ENCODE measurements around the gene EIF5AL1. TPM values are rescaled to one million over a fixed set of nuclear protein-coding genes. Genes with fewer than 3 reads are reported as not detected.
"Not testable (repeated sequence)": the region's sequence is repeated elsewhere in the genome, so short reads cannot be mapped to it uniquely, and the experiment has no call there.

Gene EIF5AL1
- total RNA-seq, 4 donors from 2014 or later = 0.53 TPM; not detected in 3

DNA sequence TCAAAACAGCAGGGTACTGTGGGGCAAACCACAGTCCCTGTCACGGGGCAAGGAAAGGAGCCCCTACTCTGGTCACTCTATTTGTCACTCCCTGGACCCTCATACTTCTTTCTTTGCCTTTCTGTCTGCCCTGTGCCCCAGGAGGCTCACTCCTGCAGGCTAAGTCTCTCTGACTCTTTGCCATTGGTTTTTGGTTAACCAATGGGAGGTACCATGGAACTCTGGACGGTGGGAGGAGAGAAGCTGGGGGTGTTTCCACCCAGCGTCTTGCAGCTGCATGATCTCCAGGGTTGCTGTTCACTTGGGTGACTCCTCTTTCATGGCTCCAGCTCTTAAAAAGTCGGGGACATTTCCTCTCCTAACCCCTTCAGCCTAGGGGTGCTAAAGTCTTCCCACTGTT, 15.4 kb upstream of the EIF5AL1 start:
- DNase-seq = no peak
- Histone ChIP-seq H3K27me3 (no peaks in the 10 kb centered on the region), H3K4me1 (no peaks in the 10 kb centered on the region), H3K36me3 (no peaks in the 10 kb centered on the region), H3K27ac (no peak overlapping the region), H3K4me3 (no peak overlapping the region), H3K9me3 (no peaks in the 10 kb centered on the region)
- TF ChIP-seq, protein P1, sequence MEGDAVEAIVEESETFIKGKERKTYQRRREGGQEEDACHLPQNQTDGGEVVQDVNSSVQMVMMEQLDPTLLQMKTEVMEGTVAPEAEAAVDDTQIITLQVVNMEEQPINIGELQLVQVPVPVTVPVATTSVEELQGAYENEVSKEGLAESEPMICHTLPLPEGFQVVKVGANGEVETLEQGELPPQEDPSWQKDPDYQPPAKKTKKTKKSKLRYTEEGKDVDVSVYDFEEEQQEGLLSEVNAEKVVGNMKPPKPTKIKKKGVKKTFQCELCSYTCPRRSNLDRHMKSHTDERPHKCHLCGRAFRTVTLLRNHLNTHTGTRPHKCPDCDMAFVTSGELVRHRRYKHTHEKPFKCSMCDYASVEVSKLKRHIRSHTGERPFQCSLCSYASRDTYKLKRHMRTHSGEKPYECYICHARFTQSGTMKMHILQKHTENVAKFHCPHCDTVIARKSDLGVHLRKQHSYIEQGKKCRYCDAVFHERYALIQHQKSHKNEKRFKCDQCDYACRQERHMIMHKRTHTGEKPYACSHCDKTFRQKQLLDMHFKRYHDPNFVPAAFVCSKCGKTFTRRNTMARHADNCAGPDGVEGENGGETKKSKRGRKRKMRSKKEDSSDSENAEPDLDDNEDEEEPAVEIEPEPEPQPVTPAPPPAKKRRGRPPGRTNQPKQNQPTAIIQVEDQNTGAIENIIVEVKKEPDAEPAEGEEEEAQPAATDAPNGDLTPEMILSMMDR (IDR thresholded peaks at IDR 0.05) = no peak
- TF ChIP-seq POLR2A (IDR thresholded peaks at IDR 0.05) = no peak

DNA sequence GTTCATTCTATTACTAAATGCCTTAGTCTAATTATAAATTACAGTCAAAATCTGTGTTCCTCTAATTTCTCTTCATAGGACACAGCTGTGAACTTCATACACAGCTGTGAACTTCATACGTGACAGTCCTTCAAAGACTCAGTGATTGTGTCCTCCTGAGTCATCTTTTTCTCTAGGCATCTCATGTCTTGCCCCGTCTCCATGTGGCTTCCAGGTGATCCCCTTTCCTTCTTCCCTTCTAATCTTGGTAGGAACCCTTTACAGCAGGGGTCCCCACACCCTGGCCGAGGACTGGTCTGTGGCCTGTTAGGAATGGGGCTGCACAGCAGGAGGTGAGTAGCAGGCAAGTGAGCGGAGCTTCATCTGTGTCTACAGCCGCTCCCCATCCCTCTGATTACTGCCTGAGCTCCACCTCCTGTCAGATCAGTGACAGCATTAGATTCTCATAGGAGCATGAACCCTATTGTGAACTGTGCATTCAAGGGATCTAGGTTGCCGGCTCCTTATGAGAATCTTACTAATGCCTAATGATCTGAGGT, 14.0 kb upstream of the EIF5AL1 start:
- H3K27ac ChIP-seq = no peak overlapping the region
- H3K9me3 ChIP-seq = no peaks in the 10 kb centered on the region
- TF ChIP-seq POLR2A (IDR thresholded peaks at IDR 0.05) = no peak
- TF ChIP-seq, protein P1 (IDR thresholded peaks at IDR 0.05) = no peak
- H3K4me1 ChIP-seq = no peaks in the 10 kb centered on the region
- no peak overlapping the region for H3K4me3 ChIP-seq
- H3K36me3 ChIP-seq = no peaks in the 10 kb centered on the region
- DNase-seq = no peak
- H3K27me3 ChIP-seq = no peaks in the 10 kb centered on the region

DNA sequence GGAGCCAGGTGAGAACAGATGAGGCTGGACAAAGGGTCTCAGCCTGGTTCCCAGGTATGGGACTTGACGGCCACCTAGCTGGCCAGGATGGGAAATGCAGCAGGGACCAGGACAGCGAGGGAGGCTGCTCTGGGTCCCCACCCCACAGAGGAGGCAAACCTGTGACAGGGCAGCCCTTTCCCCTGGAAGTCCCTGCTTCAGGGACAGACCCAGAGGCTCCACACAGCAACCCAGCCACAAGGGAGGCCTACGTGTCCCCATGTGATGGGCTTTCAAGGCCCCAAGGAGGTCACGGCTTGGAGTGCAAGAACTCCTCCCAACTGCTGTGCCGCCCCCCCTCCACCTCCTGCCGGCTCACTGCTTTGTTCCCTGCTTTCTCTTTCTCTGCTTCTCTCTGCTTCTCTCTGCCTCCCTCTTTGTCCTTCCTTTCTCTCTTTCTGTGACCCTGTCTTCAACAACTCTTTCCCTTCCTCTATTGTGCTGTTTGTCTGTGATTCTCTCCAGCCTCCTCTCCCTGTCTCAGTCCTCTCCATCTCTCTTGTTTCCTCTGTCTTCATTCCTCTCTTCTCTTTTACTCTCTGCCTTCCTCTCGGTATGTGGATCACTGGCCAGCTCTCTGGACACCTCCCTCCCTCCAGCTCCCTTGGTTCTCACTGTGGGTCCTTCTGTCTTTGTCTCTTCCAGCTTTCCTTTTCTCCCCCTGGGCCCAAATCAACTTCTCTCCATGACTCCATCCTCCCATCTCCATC, 9.6 kb upstream of the EIF5AL1 start:
- no peaks in the 10 kb centered on the region for H3K27me3 ChIP-seq
- no peaks in the 10 kb centered on the region for H3K9me3 ChIP-seq
- H3K36me3 ChIP-seq = no peaks in the 10 kb centered on the region
- no peaks in the 10 kb centered on the region for H3K4me1 ChIP-seq
- TF ChIP-seq, protein P1 (IDR thresholded peaks at IDR 0.05) = peak in 4 of 6 experiments; percentile 11 to 23 (median 18)
- TF ChIP-seq POLR2A (IDR thresholded peaks at IDR 0.05) = no peak
- H3K4me3 ChIP-seq = no peak overlapping the region
- H3K27ac ChIP-seq = no peak overlapping the region
- no peak for DNase-seq

DNA sequence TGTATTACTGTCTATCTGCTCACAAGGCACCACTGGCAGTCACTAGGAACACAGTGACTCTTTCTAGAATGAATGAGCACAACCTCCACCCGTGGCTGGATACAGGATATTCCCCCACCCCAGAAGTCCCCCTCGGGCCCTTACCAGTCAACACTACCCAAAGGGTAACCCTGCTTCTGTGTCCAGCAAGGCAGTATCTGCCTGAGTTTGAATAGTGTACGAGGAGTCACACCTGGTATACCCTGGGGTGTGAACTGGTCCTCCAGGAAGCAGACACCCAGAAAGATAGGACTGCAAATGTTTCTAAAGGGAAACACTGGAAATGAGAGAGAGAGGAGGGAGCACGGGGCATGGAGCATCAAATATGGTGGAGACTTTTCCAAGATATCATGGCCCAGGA, 8.5 kb upstream of the EIF5AL1 start:
- H3K9me3 ChIP-seq, DNase-seq, H3K27me3 ChIP-seq, H3K36me3 ChIP-seq, H3K4me3 ChIP-seq, H3K4me1 ChIP-seq, H3K27ac ChIP-seq: not testable (repeated sequence)

DNA sequence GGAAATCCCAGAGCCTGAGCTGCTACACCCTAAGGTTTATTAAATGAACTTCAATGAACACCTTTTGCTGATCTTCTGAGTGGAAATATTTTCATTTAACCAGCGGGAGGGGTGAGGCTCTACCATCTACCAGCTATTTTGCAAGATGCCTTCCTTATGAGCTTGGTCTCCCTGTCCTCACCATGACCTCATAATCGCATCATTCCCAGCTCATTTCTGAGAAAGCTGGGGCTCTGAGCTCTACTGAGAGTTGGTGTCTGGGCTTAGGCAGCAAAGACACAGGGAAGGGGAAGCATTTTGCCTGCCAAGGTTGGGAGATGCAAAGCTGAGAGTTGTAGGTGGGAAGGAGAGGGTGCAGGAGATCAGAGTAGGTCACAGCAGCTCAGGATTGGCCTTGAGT, 7.8 kb upstream of the EIF5AL1 start:
- H3K4me1 ChIP-seq, H3K27ac ChIP-seq, H3K9me3 ChIP-seq, H3K36me3 ChIP-seq, H3K4me3 ChIP-seq, DNase-seq, H3K27me3 ChIP-seq: not testable (repeated sequence)

DNA sequence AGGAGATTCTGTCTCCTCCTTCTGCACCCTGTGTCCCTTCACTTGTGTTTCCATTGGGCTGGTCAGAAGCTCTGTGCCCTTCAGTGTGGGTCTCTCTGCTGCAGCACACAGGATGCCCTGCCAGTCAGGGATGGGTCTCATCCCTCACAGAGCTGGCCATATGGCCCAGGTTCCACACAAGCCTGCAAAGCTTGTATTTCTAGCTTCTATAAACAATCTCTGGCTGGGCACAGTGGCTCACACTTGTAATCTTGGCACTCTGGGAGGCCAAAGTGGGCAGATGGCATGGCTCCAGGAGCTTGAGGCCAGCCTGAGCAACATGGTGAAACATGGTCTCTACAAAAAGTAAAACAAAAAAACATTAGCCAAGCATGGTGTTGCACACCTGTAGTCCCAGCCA, 7.0 kb upstream of the EIF5AL1 start:
- H3K36me3 ChIP-seq, H3K9me3 ChIP-seq, DNase-seq, H3K27me3 ChIP-seq, H3K4me1 ChIP-seq, H3K27ac ChIP-seq, H3K4me3 ChIP-seq: not testable (repeated sequence)

DNA sequence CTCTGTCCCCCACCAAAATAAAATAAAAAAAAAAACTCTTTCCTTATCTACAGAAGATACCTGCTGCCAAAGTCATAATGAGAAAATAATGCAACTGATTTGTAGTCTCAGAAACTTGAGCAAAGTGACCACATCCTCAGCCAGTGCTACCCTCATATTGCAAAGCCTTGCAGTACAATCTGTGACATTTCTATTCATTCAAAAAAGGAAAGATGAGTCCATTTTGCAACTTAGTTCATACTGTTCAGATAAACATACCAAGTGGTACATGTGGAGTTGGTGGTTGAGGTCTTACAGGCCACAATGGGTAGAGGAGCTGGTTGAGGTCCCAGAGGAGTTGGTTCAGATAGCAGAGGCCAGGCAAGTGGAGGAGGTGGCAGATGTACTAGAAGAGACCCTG, 6.5 kb upstream of the EIF5AL1 start:
- Histone ChIP-seq H3K36me3 (no peaks in the 10 kb centered on the region), H3K4me3 (no peak overlapping the region), H3K27ac (no peak overlapping the region), H3K4me1 (no peaks in the 10 kb centered on the region), H3K27me3 (no peaks in the 10 kb centered on the region), H3K9me3 (no peaks in the 10 kb centered on the region)
- DNase-seq = no peak
- TF ChIP-seq, protein P1 (IDR thresholded peaks at IDR 0.05) = no peak
- TF ChIP-seq POLR2A (IDR thresholded peaks at IDR 0.05) = no peak
